ENCODE results near the gene C1QTNF6.
A peak's percentile ranks its signal among the peaks of the same experiment; 100 is the strongest.
"Not testable (repeated sequence)": the region's sequence is repeated elsewhere in the genome, so short reads cannot be mapped to it uniquely, and the experiment has no call there.

C1QTNF6 gene

GRCh38 chr22:37176464-37177061 lies 11.5 kb downstream of the C1QTNF6 start:
- no peak for DNase-seq (ENCODE audit: low read depth)

GRCh38 chr22:37175414-37176281 lies 12.4 kb downstream of the C1QTNF6 start:
- no peak for DNase-seq (ENCODE audit: low read depth)

GRCh38 chr22:37174964-37175363 lies 13.1 kb downstream of the C1QTNF6 start:
- DNase-seq (ENCODE audit: low read depth) = no peak

GRCh38 chr22:37173709-37174108 lies 14.3 kb downstream of the C1QTNF6 start:
- DNase-seq (ENCODE audit: low read depth) = no peak

GRCh38 chr22:37172266-37173245 lies 15.5 kb downstream of the C1QTNF6 start:
- DNase-seq (ENCODE audit: low read depth) = no peak

GRCh38 chr22:37171662-37172061 lies 16.4 kb downstream of the C1QTNF6 start:
- DNase-seq (ENCODE audit: low read depth) = no peak

- not testable (repeated sequence) for DNase-seq (ENCODE audit: low read depth)
These were observed 17.2 kb downstream of the C1QTNF6 start for GRCh38 chr22:37170689-37171405.

GRCh38 chr22:37169947-37170688 lies 17.9 kb downstream of the C1QTNF6 start:
- no peak for DNase-seq (ENCODE audit: low read depth)

- DNase-seq (ENCODE audit: low read depth) = no peak
These were observed 18.6 kb downstream of the C1QTNF6 start for GRCh38 chr22:37169406-37169805.

GRCh38 chr22:37167981-37168647 lies 19.9 kb downstream of the C1QTNF6 start:
- no peak for DNase-seq (ENCODE audit: low read depth)

- no peak for DNase-seq (ENCODE audit: low read depth)
These were observed 20.7 kb downstream of the C1QTNF6 start for GRCh38 chr22:37167176-37167980.

- DNase-seq (ENCODE audit: low read depth) = peak; percentile 22
These were observed 21.4 kb downstream of the C1QTNF6 start for GRCh38 chr22:37166675-37167066.

GRCh38 chr22:37165940-37166674 lies 21.9 kb downstream of the C1QTNF6 start:
- no peak for DNase-seq (ENCODE audit: low read depth)

GRCh38 chr22:37165066-37165465 lies 23.0 kb downstream of the C1QTNF6 start:
- DNase-seq (ENCODE audit: low read depth) = no peak

- DNase-seq (ENCODE audit: low read depth) = no peak
These were observed 23.6 kb downstream of the C1QTNF6 start for GRCh38 chr22:37164505-37164887.

- DNase-seq (ENCODE audit: low read depth) = no peak
These were observed 24.2 kb downstream of the C1QTNF6 start for GRCh38 chr22:37163575-37164504.

- DNase-seq (ENCODE audit: low read depth) = no peak
These were observed 25.0 kb downstream of the C1QTNF6 start for GRCh38 chr22:37163096-37163489.
